Choroid plexus epithelial cell (primary cell): ENCODE results near the gene DDX3Y.

Source experiments
- DNase-seq: peaks from one replicate; pipeline ENCODE4 v3.0.0-alpha.2; 2010; ENCODE audit warnings: low read depth
- H3K4me3 ChIP-seq: 2 replicates; pipeline ENCODE4 v1.5.1; 2011; ENCODE audit warnings: low read depth, mild to moderate bottlenecking, control low read depth, low read length, moderate library complexity
- TF ChIP-seq, protein P1 (sequence below): conservative IDR thresholded peaks from 2 replicates; pipeline ENCODE4 v1.5.1; 2011; ENCODE audit warnings: low read depth, mild to moderate bottlenecking, control low read depth, inconsistent platforms, low read length, moderate library complexity

DDX3Y gene

DNA sequence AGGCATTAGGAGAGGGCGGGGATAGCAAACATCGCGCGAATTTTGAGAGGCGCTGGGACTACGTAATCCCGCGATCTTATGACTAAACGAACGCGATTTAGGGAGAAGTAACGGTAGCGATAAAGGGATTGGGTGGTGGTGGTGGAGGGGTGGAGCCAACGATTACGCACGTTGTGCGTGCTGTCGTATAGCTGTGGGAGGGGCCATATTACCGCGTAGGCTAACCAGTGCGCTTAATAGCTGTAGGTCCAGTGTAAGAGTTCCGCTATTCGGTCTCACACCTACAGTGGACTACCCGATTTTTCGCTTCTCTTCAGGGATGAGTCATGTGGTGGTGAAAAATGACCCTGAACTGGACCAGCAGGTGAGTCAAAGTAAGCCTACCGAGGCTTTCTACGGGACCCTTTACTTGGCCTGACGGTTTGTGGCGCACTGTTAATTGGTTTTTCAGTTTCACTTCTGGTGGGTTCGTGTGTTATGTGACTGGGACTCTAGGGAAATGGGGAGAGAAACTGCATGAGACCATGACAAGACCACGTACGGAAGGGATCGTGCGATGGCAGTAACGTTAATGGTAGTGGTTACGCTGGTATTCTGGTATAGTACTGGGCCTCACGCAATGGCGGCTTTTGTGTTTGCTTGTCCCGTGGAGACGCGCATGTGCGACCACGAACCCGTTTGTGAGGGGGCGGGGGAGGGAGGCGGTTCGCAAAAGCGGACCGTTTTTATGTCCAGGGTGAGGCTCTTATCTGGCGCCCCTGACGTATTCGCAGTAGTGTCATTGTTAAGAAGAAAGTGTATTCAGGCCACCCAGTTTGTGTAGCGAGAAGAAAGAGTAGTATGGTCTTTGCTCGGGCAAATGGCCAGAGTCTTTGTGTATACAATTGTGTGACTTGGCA is at the start of gene DDX3Y:
DDX3Y (plus strand) TSS at position 251 of the 899 bp plus-strand sequence; CDS start at position 320, 69 bp downstream.
- peak within 1 kb of the TSS; percentile 83 for H3K4me3 ChIP-seq
- TF ChIP-seq, protein P1, sequence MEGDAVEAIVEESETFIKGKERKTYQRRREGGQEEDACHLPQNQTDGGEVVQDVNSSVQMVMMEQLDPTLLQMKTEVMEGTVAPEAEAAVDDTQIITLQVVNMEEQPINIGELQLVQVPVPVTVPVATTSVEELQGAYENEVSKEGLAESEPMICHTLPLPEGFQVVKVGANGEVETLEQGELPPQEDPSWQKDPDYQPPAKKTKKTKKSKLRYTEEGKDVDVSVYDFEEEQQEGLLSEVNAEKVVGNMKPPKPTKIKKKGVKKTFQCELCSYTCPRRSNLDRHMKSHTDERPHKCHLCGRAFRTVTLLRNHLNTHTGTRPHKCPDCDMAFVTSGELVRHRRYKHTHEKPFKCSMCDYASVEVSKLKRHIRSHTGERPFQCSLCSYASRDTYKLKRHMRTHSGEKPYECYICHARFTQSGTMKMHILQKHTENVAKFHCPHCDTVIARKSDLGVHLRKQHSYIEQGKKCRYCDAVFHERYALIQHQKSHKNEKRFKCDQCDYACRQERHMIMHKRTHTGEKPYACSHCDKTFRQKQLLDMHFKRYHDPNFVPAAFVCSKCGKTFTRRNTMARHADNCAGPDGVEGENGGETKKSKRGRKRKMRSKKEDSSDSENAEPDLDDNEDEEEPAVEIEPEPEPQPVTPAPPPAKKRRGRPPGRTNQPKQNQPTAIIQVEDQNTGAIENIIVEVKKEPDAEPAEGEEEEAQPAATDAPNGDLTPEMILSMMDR, result no peak
- peak; percentile 98 for DNase-seq

- TF ChIP-seq, protein P1, result no peak
- no peak overlapping the region for H3K4me3 ChIP-seq
These were observed 48.8 kb upstream of the DDX3Y start for GRCh38 chrY:12855791-12856275.

DNA sequence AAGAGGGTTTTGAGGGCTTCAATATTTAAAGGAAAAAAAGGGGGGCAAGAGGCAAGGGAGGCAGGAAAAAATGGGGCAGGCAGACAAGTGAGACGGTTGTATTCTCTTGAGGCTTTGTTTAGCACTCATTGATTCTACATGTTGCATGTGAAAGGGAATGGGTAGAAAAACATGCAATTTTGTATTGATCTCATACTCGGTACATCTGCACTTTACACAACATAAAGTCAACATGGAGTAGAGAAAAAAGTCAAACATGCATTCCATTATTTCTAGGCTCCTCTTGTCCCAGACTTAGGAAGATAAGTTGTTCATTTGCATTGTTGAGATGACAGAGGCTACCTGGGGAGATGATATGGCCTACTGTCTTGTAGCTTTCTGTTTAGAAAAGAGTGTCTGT is 36.7 kb upstream of the DDX3Y start:
- TF ChIP-seq, protein P1, result no peak
- H3K4me3 ChIP-seq, result no peak overlapping the region
- no peak for DNase-seq

More at GRCh38 chrY:12855791-12856275, 48.8 kb upstream of the DDX3Y start:
- DNase-seq, result peak; percentile 37

GRCh38 chrY:12896973-12897372 is 7.7 kb upstream of the DDX3Y start:
- H3K4me3 ChIP-seq, result no peak overlapping the region
- TF ChIP-seq, protein P1, result no peak
- no peak for DNase-seq

GRCh38 chrY:12898604-12899003 is 6.1 kb upstream of the DDX3Y start:
- no peak overlapping the region for H3K4me3 ChIP-seq
- no peak for DNase-seq
- TF ChIP-seq, protein P1, result no peak

DNA sequence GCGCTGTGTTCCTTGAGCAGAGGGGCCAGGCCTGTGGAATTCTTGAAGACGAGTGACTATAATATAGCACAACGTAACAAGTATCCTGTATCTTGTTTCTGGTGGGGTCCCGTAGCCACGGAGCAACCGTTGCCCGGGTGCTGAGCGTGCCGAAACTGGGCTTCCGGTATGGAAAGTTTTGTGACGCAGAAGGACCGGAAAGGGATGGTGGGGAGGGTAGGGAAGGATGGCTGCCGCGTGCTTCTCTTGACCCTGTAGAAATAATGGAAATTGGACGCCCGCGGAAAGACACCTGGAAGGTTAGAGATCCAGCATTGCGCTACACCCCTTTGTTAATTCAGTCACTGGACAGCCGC is 827 bp downstream of the DDX3Y start:
- TF ChIP-seq, protein P1, result no peak
- H3K4me3 ChIP-seq, result peak overlapping the region; percentile 83
- DNase-seq, result peak; percentile 76
